Upper lobe of left lung (tissue), 6 donors: Measurements from ENCODE around the gene RAB24. TPM values are rescaled to one million over a fixed set of nuclear protein-coding genes. Genes with fewer than 3 reads are reported as not detected.
A peak's percentile ranks its signal among the peaks of the same experiment; 100 is the strongest.

ENCODE experiments used
- ATAC-seq, 2 donors: fragments of 200-7000 bp; cut with Tn5 transposase; one replicate each; pipeline ENCODE4 v1.9.1; 2022; ENCODE audit warnings: mild to moderate bottlenecking in 2 of 2, moderate library complexity in 2 of 2; ENCODE audit not compliant: low FRiP score in 2 of 2
- DNase-seq, 2 donors: peaks; one replicate each; pipeline ENCODE4 v3.0.0-alpha.2; 2019 to 2020
- H3K27ac ChIP-seq, 4 donors: fragments of 200-600 bp; sonication (generic); one replicate each; pipeline ENCODE4 v1.5.1; 2016 to 2019
- H3K27me3 ChIP-seq, 4 donors: fragments of 200-600 bp; sonication (generic); one replicate each; pipeline ENCODE4 v1.5.1; 2017 to 2019
- H3K36me3 ChIP-seq, 4 donors: fragments of 200-600 bp; sonication (generic); one replicate each; pipeline ENCODE4 v1.5.1; 2016 to 2019
- H3K4me1 ChIP-seq, 4 donors: fragments of 200-600 bp; sonication (generic); one replicate each; pipeline ENCODE4 v1.5.1; 2018 to 2019
- H3K4me3 ChIP-seq, 4 donors: fragments of 200-600 bp; sonication (generic); one replicate each; pipeline ENCODE4 v1.5.1; 2017 to 2019; ENCODE audit warnings: mild to moderate bottlenecking in 2 of 4, moderate library complexity in 1 of 4
- H3K9me3 ChIP-seq, 4 donors: fragments of 200-600 bp; sonication (generic); one replicate each; pipeline ENCODE4 v1.5.1; 2018 to 2019
- EP300 ChIP-seq, 4 donors: sonication (generic); formaldehyde crosslinking; IDR thresholded peaks; one replicate each; pipeline ENCODE4 v1.5.1; 2017; ENCODE audit warnings: antibody characterized with exemption in 4 of 4, control low read depth in 2 of 4
- POLR2A ChIP-seq, 4 donors: fragments of 450-650 bp; IDR thresholded peaks; one replicate each; pipeline ENCODE4 v1.5.1; 2016 to 2017; ENCODE audit warnings: antibody characterized with exemption in 4 of 4, mild to moderate bottlenecking in 2 of 4
- POLR2AphosphoS5 ChIP-seq, 2 donors: sonication (generic); formaldehyde crosslinking; IDR thresholded peaks; one replicate each; pipeline ENCODE4 v1.5.1; 2017; ENCODE audit warnings: antibody characterized with exemption in 2 of 2
- WGBS, 2 donors: methylation state at CpG; one replicate each; pipeline ENCODE4 v1.1.5; 2017 to 2018; 5-methylcytosine and 5-hydroxymethylcytosine counted together
- total RNA-seq, 6 donors: library from RNA; depleted of rRNA in 4 of 6; stranded (reverse); fragments of >200 nt in 4 of 6; gene quantifications; one replicate each; pipeline versions ENCODE4 v1.1.0 to v1.2.1, GENCODE V29; 2016 to 2021
- TF ChIP-seq, protein P1 (sequence below), 6 experiments: fragments of 450-650 bp in 4 of 6; fragments of 200-600 bp in 2 of 6; sonication (generic) in 2 of 6; IDR thresholded peaks; one replicate each; pipeline ENCODE4 v1.5.1; 2016 to 2019; ENCODE audit warnings: antibody characterized with exemption in 6 of 6
- donor health status: DM: no; HTN: no; CAD: no; lungs with moderate emphysema.
- donor health status: DM: no; HTN: yes; CAD: no; lungs with severe emphysema.

Gene RAB24
- total RNA-seq, 6 donors from 2014 or later: 26.8 to 92.2 (median 50.3) TPM

DNA sequence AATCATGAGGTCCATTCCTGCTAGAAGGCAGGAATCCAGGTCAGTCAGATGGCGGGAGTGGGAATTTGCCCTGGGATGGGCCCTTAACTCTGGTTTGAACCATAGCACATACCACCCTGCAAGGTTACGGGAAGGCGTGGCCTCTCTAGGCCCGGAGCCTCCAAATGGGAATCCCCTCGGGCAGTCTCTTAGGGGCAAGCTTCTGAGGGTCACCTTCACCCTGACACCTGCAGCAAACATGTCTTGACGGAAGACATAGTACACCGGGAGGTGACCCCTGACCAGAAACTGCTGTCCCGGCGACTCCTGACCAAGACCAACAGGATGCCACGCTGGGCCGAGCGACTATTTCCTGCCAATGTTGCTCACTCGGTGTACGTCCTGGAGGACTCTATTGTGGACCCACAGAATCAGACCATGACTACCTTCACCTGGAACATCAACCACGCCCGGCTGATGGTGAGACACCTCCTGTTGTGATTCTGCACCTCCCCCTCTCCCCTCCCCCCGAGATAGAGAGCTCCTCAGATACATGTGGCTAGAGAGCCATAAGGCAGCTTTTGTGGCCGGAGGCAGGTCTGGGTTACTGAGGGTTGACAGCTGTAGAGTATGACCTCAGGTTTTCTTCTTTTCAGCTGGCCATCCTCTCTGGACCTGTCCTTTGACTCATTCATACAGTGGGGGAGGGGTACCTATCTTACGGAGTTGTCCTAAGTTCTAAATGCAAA is 1.0 kb upstream of the RAB24 start:
- Histone ChIP-seq H3K4me1 (peaks cover 51 to 80% (median 69%) of the 10 kb centered on the region in 4 donors), H3K27ac (peak overlapping the region; percentile 89 to 92 (median 92)), H3K9me3 (no peaks in the 10 kb centered on the region), H3K36me3 (peaks cover 0 to 47% (median 19%) of the 10 kb centered on the region in 4 donors), H3K27me3 (no peaks in the 10 kb centered on the region), H3K4me3 (peak overlapping the region; percentile 93 to 99 (median 96))
- TF ChIP-seq POLR2AphosphoS5 (IDR thresholded peaks at IDR 0.05) (no peak), POLR2A (IDR thresholded peaks at IDR 0.05) (no peak)
- 38 to 46% methylated on average over 3 to 19 of the region's 19 CpGs for WGBS, 2 donors
- DNase-seq: peak in 1 of 2 donors; percentile 22
- ATAC-seq: no peak

DNA sequence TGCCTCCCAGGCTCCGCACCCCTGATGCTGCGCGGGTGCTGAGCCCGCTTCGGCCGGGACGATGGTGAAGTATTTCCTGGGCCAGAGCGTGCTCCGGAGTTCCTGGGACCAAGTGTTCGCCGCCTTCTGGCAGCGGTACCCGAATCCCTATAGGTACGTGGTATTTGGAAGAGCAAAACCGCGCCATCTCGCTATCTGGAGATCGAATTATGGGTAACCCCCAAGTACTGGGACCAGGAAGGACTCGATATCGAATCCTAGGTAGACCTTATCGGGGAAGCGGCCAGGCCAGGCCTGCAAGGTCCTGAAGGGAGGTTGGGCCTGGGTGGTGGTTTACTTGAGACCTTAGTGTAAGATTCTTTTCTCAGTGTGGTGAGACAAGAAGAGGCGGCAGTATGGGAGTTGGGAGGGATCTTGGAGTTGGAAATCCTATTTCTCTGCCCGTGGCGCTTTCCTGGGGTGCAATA is 439 bp upstream of the RAB24 start:
- TF ChIP-seq POLR2A (IDR thresholded peaks at IDR 0.05) (no peak), EP300 (IDR thresholded peaks at IDR 0.05) (no peak), POLR2AphosphoS5 (IDR thresholded peaks at IDR 0.05) (no peak)
- TF ChIP-seq, protein P1, sequence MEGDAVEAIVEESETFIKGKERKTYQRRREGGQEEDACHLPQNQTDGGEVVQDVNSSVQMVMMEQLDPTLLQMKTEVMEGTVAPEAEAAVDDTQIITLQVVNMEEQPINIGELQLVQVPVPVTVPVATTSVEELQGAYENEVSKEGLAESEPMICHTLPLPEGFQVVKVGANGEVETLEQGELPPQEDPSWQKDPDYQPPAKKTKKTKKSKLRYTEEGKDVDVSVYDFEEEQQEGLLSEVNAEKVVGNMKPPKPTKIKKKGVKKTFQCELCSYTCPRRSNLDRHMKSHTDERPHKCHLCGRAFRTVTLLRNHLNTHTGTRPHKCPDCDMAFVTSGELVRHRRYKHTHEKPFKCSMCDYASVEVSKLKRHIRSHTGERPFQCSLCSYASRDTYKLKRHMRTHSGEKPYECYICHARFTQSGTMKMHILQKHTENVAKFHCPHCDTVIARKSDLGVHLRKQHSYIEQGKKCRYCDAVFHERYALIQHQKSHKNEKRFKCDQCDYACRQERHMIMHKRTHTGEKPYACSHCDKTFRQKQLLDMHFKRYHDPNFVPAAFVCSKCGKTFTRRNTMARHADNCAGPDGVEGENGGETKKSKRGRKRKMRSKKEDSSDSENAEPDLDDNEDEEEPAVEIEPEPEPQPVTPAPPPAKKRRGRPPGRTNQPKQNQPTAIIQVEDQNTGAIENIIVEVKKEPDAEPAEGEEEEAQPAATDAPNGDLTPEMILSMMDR (IDR thresholded peaks at IDR 0.05): no peak
- Histone ChIP-seq H3K27me3 (no peaks in the 10 kb centered on the region), H3K27ac (peak overlapping the region; percentile 89 to 92 (median 92)), H3K4me1 (peaks cover 54 to 84% (median 74%) of the 10 kb centered on the region in 4 donors), H3K4me3 (peak overlapping the region; percentile 93 to 99 (median 96)), H3K36me3 (peaks cover 0 to 47% (median 19%) of the 10 kb centered on the region in 4 donors), H3K9me3 (no peaks in the 10 kb centered on the region)
- 6 to 7% methylated on average over 7 to 8 of the region's 25 CpGs for WGBS, 2 donors
- peak in 1 of 2 donors; percentile 22 for DNase-seq
- no peak for ATAC-seq

DNA sequence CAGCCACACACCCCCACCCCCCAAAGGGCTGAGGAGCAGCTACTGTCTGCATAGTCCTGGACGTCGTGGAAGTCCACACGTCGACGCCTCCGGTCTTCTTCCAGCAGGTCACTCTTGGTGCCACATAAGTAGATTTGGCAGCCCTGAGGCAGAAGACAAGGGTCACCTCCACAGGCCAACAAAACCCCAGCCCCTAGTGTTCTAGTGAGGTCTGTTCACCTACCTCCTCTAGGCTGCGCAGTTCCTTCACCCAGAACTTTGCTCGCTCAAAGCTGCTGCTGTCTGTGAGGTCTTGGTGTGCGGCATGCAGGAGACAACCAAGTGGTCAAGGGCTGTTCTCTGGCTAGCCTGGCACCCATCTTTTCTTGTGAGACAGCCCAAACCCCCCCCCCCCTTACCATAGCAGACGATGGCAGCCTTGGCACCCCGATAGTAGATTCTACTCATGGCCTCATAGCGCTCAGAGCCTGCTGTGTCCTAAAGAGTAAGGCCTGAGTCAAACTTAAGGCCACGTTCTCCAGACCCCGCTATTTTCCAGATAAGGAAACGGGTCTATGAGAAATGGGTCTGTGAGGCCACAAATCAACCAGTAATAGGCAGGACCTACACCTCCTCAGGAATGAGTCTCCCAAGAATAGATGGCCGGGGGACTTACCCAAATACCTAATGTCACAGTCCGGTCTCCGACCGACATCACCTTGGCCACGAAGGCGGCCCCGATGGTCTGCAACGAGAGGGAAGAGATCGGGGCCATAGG is 987 bp downstream of the RAB24 start:
- DNase-seq (no peak), ATAC-seq (no peak)
- H3K9me3 ChIP-seq: no peaks in the 10 kb centered on the region
- H3K4me3 ChIP-seq: peak overlapping the region; percentile 93 to 99 (median 96)
- H3K27ac ChIP-seq: peak overlapping the region; percentile 89 to 92 (median 92)
- whole genome bisulfite sequencing, 2 donors: 44 to 78% methylated on average over 10 to 20 of the region's 24 CpGs
- H3K36me3 ChIP-seq: peaks cover 0 to 46% (median 19%) of the 10 kb centered on the region in 4 donors
- TF ChIP-seq POLR2AphosphoS5 (IDR thresholded peaks at IDR 0.05) (no peak), EP300 (IDR thresholded peaks at IDR 0.05) (no peak), POLR2A (IDR thresholded peaks at IDR 0.05) (no peak)
- TF ChIP-seq, protein P1 (IDR thresholded peaks at IDR 0.05): no peak
- H3K4me1 ChIP-seq: peaks cover 53 to 79% (median 70%) of the 10 kb centered on the region in 4 donors
- H3K27me3 ChIP-seq: no peaks in the 10 kb centered on the region

DNA sequence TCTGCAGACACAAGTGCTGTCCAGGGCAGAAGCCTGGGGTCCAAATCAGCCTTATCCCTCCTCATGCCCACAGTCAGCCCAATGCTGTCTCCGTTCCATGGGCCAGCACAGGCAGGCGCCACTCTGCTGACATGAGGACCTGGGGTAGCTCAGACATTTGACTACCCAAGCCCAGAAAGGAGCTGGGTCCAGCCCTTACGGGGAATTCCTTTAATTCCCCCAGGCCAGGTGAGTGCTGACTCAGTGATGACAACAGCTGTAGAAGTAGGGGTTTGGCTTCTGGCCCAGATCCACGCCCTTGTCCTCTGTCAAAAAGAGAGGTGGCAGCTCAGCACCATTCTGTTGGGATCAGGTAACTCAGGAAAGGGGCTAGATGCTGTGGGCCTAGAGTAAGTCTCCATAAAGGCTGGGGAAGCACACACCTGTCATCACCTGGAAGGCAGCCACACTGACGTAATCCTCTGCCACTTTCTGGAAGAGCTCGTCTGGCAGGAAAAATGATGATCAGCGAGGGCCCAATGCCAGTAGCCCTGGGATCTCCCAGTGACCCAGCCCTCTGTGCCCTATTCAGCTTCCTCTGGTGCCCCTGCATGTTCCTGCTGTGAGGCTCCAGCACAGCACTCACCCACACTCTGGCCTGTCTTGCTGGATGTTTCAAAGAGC is 1.9 kb downstream of the RAB24 start:
- Histone ChIP-seq H3K27me3 (no peaks in the 10 kb centered on the region), H3K27ac (peak overlapping the region; percentile 76 to 92 (median 90)), H3K4me3 (peak overlapping the region in 1 of 4 donors; percentile 96), H3K36me3 (peaks cover 0 to 39% (median 11%) of the 10 kb centered on the region in 4 donors), H3K4me1 (peaks cover 55 to 78% (median 68%) of the 10 kb centered on the region in 4 donors), H3K9me3 (no peaks in the 10 kb centered on the region)
- peak in 1 of 2 donors; percentile 85 for DNase-seq
- WGBS, 2 donors: 53 to 58% methylated on average over 7 of the region's 7 CpGs
- peak in 1 of 2 donors; percentile 38 for ATAC-seq
- no peak for TF ChIP-seq EP300 (IDR thresholded peaks at IDR 0.05)
- TF ChIP-seq POLR2A (IDR thresholded peaks at IDR 0.05): no peak
- TF ChIP-seq POLR2AphosphoS5 (IDR thresholded peaks at IDR 0.05): peak in 1 of 2 donors; percentile 35

DNA sequence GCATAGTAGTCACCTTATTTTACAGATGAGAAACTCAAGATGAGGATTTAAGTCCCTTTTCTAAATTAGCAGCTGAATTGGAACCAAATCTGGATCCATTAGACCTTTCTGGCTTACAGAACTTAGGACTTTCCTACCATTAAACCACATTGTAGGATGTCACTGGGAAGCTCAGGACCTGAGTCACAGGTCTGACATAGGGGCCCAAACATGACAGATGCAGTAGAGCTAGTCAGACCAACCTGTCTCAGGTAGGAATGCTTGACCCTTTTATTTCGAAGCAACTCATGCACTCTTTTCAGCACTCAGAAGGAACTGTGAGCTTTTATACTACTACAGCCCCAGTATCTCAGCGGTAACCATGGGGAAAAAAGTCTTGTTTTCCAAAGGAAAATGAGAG is 2.6 kb downstream of the RAB24 start:
- H3K27ac ChIP-seq: peak overlapping the region; percentile 76 to 92 (median 90)
- peaks cover 0 to 32% (median 5%) of the 10 kb centered on the region in 4 donors for H3K36me3 ChIP-seq
- TF ChIP-seq EP300 (IDR thresholded peaks at IDR 0.05): no peak
- H3K4me3 ChIP-seq: no peak overlapping the region
- H3K4me1 ChIP-seq: peaks cover 59 to 80% (median 72%) of the 10 kb centered on the region in 4 donors
- 74 to 86% methylated on average over 2 of the region's 2 CpGs for WGBS, 2 donors
- ATAC-seq: no peak
- H3K9me3 ChIP-seq: no peaks in the 10 kb centered on the region
- no peak for DNase-seq
- no peaks in the 10 kb centered on the region for H3K27me3 ChIP-seq
